K562 (cell line): ENCODE data around the gene CFAP54. TPM values are rescaled to one million over a fixed set of nuclear protein-coding genes. Genes with fewer than 3 reads are reported as not detected.

Experiments used
- ATF2 ChIP-seq: sonication (generic); formaldehyde crosslinking; IDR thresholded peaks from 2 replicates; pipeline ENCODE4 v1.8.1; 2022; ENCODE audit warnings: missing genetic modification reagents
- ID3 ChIP-seq, 2 experiments: fragments of 250-450 bp in 1 of 2; fragments of 450-650 bp in 1 of 2; sonication (Bioruptor Pico) in 1 of 2; IDR thresholded peaks; 2 replicates each; pipeline versions ENCODE4 v1.6.1 to v1.8.0; 2016 to 2021; ENCODE audit warnings: mild to moderate bottlenecking in 2 of 2, moderate library complexity in 2 of 2, missing compliant biosample characterization in 1 of 2, missing genetic modification characterization in 1 of 2
- JUNB ChIP-seq: fragments of 450-650 bp; formaldehyde crosslinking; conservative IDR thresholded peaks from 2 replicates; pipeline ENCODE4 v1.4.0; 2020; ENCODE audit warnings: mild to moderate bottlenecking
- PHB2 ChIP-seq: fragments of 450-650 bp; IDR thresholded peaks from 2 replicates; pipeline ENCODE4 v1.6.1; 2017; ENCODE audit warnings: low read depth
- TRIM28 ChIP-seq: fragments of 450-650 bp; IDR thresholded peaks from 2 replicates; pipeline ENCODE4 v1.6.1; 2017
- ZBTB12 ChIP-seq: fragments of 250-450 bp; sonication (Bioruptor Pico); IDR thresholded peaks from 2 replicates; pipeline ENCODE4 v1.4.0; 2020
- ZNF384 ChIP-seq: IDR thresholded peaks from 2 replicates; pipeline ENCODE4 v1.6.1; 2012; ENCODE audit warnings: low read depth, low read length, improper control_type of control experiment
- polyA plus RNA-seq, 8 experiments: library from polyadenylated mRNA; depleted of rRNA in 4 of 8; stranded (reverse) in 5 of 8; unstranded in 3 of 8; fragments of >200 nt; fragmentation: Nextera tagmentation in 2 of 8; fragmentation: Illumina TruSeq in 1 of 8; extraction: Ambion mirVana in 2 of 8; extraction: Trizol in 1 of 8; gene quantifications; 2 replicates each; pipeline versions ENCODE4 v1.2.1 to v1.2.3, GENCODE V29; 2011 to 2014; ENCODE audit warnings: inconsistent platforms in 1 of 8, missing spikeins in 1 of 8
- total RNA-seq, 7 experiments: library from RNA; depleted of rRNA in 6 of 7; stranded (reverse); fragments of >200 nt in 6 of 7; fragmentation: Illumina TruSeq in 2 of 7; extraction: Trizol in 2 of 7; gene quantifications; 2 replicates each; pipeline versions ENCODE4 v1.2.1 to v1.2.3, GENCODE V29; 2011 to 2021; ENCODE audit warnings: low replicate concordance in 1 of 7

CFAP54 gene
- total and polyA plus RNA-seq, 9 of the 15 experiments (the other 6 are each of a cell fraction or from before 2014, with no cell fraction given): 0.03 to 0.23 (median 0.10) TPM; not detected in 3

- no peak for TF ChIP-seq ZBTB12
- TF ChIP-seq ZNF384: no peak
- TF ChIP-seq JUNB (CRISPR knock-in tag): no peak
- TF ChIP-seq ATF2 (CRISPR knock-in tag): no peak
- no peak for TF ChIP-seq TRIM28
- no peak for TF ChIP-seq ID3 (CRISPR knock-in tag; IDR thresholded peaks at IDR 0.05)
- TF ChIP-seq ID3 (tag; IDR thresholded peaks at IDR 0.05): no peak
- TF ChIP-seq PHB2: no peak
Observed at GRCh38 chr12:96919510-96920210, 430.3 kb downstream of the CFAP54 start (continued).

Other genes with a start within 250 kb of the CFAP54 start
- 16.8 and 17.5 TPM in 2 replicates for gene CDK17, start 89.1 kb upstream of the CFAP54 start, total RNA-seq (2014; rRNA removed)
- gene CDK17, start 89.1 kb upstream of the CFAP54 start, total RNA-seq (2014; rRNA removed; fragmentation: Illumina TruSeq; extraction: Trizol): 33.0 and 40.7 TPM in 2 replicates
- 32.5 and 39.3 TPM in 2 replicates for gene CDK17, start 89.1 kb upstream of the CFAP54 start, total RNA-seq (2015; rRNA removed; fragmentation: Illumina TruSeq; extraction: Trizol)
- gene CDK17, start 89.1 kb upstream of the CFAP54 start, total RNA-seq (2021): 21.1 and 24.6 TPM in 2 replicates
- 18.6 and 21.6 TPM in 2 replicates for gene CDK17, start 89.1 kb upstream of the CFAP54 start, polyA plus RNA-seq (2011; rRNA removed)
- 27.8 and 35.1 TPM in 2 replicates for gene CDK17, start 89.1 kb upstream of the CFAP54 start, polyA plus RNA-seq (2014; fragmentation: Illumina TruSeq; extraction: Trizol)
- 1 to 10 TPM; 4.8 to 5.4 TPM for gene CDK17, start 89.1 kb upstream of the CFAP54 start, polyA plus RNA-seq (2014; fragmentation: Nextera tagmentation; extraction: Ambion mirVana)
- gene CDK17, start 89.1 kb upstream of the CFAP54 start, polyA plus RNA-seq (2014; rRNA removed): 12.9 and 13.9 TPM in 2 replicates